G401 (cell line): ENCODE measurements around the gene RNF41. TPM values are rescaled to one million over a fixed set of nuclear protein-coding genes. Genes with fewer than 3 reads are reported as not detected.
"Not testable (repeated sequence)": the region's sequence is repeated elsewhere in the genome, so short reads cannot be mapped to it uniquely, and the experiment has no call there.

Experiments
- DNase-seq: peaks from one replicate; pipeline ENCODE4 v3.0.0-alpha.2; 2015; ENCODE audit warnings: low spot score
- in situ Hi-C: cut with HindIII; loops from 2 replicates; pipeline ENCODE4 v1.10.0; 2016; ENCODE audit warnings: low sequenced_read_pairs, mixed read lengths
- total RNA-seq: library from RNA; depleted of rRNA; stranded (reverse); fragments of >200 nt; shearing (Covaris generic); gene quantifications from 2 replicates; pipeline ENCODE4 v1.2.3, GENCODE V29; 2014; rRNA removed

Gene RNF41
- 66.6 and 71.6 TPM in 2 replicates for total RNA-seq

- in situ Hi-C loops, result no loop called here
- DNase-seq, result peak; percentile 99
Observed at GRCh38 chr12:56221757-56222530, at the start of gene RNF41. RNF41 (minus strand) TSS chr12:56221922; CDS start chr12:56214047, 7,875 bp downstream.

- in situ Hi-C loops, result no loop called here
- DNase-seq, result peak; percentile 40
Observed at GRCh38 chr12:56271031-56271430, 49.3 kb upstream of the RNF41 start.

- in situ Hi-C loops, result no loop called here
- peak; percentile 52 for DNase-seq
Observed at GRCh38 chr12:56267443-56268071, 45.8 kb upstream of the RNF41 start.

GRCh38 chr12:56266693-56267442, 45.1 kb upstream of the RNF41 start, which contains the start of gene COQ10A:
COQ10A (plus strand) TSS chr12:56266942; CDS start chr12:56267119, 177 bp downstream.
- in situ Hi-C loops, result no loop called here

GRCh38 chr12:56266068-56266692, 44.5 kb upstream of the RNF41 start:
- in situ Hi-C loops, result not testable (repeated sequence)

More at GRCh38 chr12:56266693-56267442, 45.1 kb upstream of the RNF41 start, which contains the start of gene COQ10A:
- peak; percentile 94 for DNase-seq

GRCh38 chr12:56262955-56263354, 41.2 kb upstream of the RNF41 start:
- in situ Hi-C loops, DNase-seq: not testable (repeated sequence)

More at GRCh38 chr12:56266068-56266692, 44.5 kb upstream of the RNF41 start:
- DNase-seq, result not testable (repeated sequence)

- DNase-seq, result no peak
- in situ Hi-C loops, result no loop called here
Observed at GRCh38 chr12:56261503-56262232, 39.9 kb upstream of the RNF41 start.

- in situ Hi-C loops, result no loop called here
- DNase-seq, result no peak
Observed at GRCh38 chr12:56260921-56261320, 39.2 kb upstream of the RNF41 start.

- DNase-seq, result no peak
- in situ Hi-C loops, result no loop called here
Observed at GRCh38 chr12:56260380-56260779, 38.7 kb upstream of the RNF41 start.

GRCh38 chr12:56258820-56259183, 37.1 kb upstream of the RNF41 start:
- no peak for DNase-seq
- in situ Hi-C loops, result no loop called here

GRCh38 chr12:56258068-56258819, 36.5 kb upstream of the RNF41 start, which contains the start of gene ANKRD52:
ANKRD52 (minus strand) TSS chr12:56258384; CDS start chr12:56258269, 115 bp downstream.
- in situ Hi-C loops, result no loop called here

GRCh38 chr12:56257491-56258067, 35.9 kb upstream of the RNF41 start:
- in situ Hi-C loops, result no loop called here

More at GRCh38 chr12:56258068-56258819, 36.5 kb upstream of the RNF41 start, which contains the start of gene ANKRD52:
- peak; percentile 82 for DNase-seq

GRCh38 chr12:56257071-56257470, 35.3 kb upstream of the RNF41 start:
- in situ Hi-C loops, result no loop called here
- no peak for DNase-seq

More at GRCh38 chr12:56257491-56258067, 35.9 kb upstream of the RNF41 start:
- peak; percentile 40 for DNase-seq

- in situ Hi-C loops, result no loop called here
- DNase-seq, result no peak
Observed at GRCh38 chr12:56256326-56256960, 34.7 kb upstream of the RNF41 start.

GRCh38 chr12:56255671-56256070, 33.9 kb upstream of the RNF41 start:
- DNase-seq, result no peak
- in situ Hi-C loops, result no loop called here

GRCh38 chr12:56253091-56253490, 31.4 kb upstream of the RNF41 start:
- DNase-seq, result no peak
- in situ Hi-C loops, result no loop called here

GRCh38 chr12:56252649-56253048, 30.9 kb upstream of the RNF41 start:
- DNase-seq, result no peak
- in situ Hi-C loops, result no loop called here
